ENCODE results near the gene CNTLN.

The CNTLN gene

GRCh38 chr9:17330097-17330496, 195.3 kb downstream of the CNTLN start:
- Histone ChIP-seq H3K4me3 (ENCODE audit: low read length, poor library complexity, severe bottlenecking) (no peak overlapping the region), H3K9me2 (replicated peaks; ENCODE audit: low read depth, low read length) (no peaks in the 10 kb centered on the region), H3F3A (ENCODE audit: low read depth) (no peaks in the 10 kb centered on the region), H3K4me1 (ENCODE audit: insufficient read depth, low read length, poor library complexity, severe bottlenecking) (no peaks in the 10 kb centered on the region), H3K4me2 (ENCODE audit: low read depth, low read length, poor library complexity, severe bottlenecking) (no peak overlapping the region), H2AFZ (ENCODE audit: low read length) (no peak overlapping the region), H3K79me2 (ENCODE audit: insufficient read depth, low read length) (no peaks in the 10 kb centered on the region), H3K9ac (ENCODE audit: low read depth, low read length, poor library complexity, severe bottlenecking) (no peak overlapping the region), H4K20me1 (ENCODE audit: insufficient read depth, low read length, poor library complexity, severe bottlenecking) (no peaks in the 10 kb centered on the region), H3K27me3 (ENCODE audit: insufficient read depth, low read length, poor library complexity, severe bottlenecking) (no peaks in the 10 kb centered on the region), H3K36me3 (ENCODE audit: insufficient read depth, low read length) (no peaks in the 10 kb centered on the region), H3K9me3 (ENCODE audit: insufficient read depth, low read depth, low read length) (no peaks in the 10 kb centered on the region)
- TF ChIP-seq CTCF (conservative IDR thresholded peaks at IDR 0.05; ENCODE audit: low read length) (no peak), EZH2phosphoT487 (IDR thresholded peaks at IDR 0.05; ENCODE audit: borderline replicate concordance) (no peak)

GRCh38 chr9:17332115-17332514, 197.3 kb downstream of the CNTLN start:
- no peaks in the 10 kb centered on the region for H3K79me2 ChIP-seq (ENCODE audit: insufficient read depth, low read length)
- H3F3A ChIP-seq (ENCODE audit: low read depth) = no peaks in the 10 kb centered on the region
- no peaks in the 10 kb centered on the region for H3K36me3 ChIP-seq (ENCODE audit: insufficient read depth, low read length)
- no peaks in the 10 kb centered on the region for H3K9me3 ChIP-seq (ENCODE audit: insufficient read depth, low read depth, low read length)
- H3K4me1 ChIP-seq (ENCODE audit: insufficient read depth, low read length, poor library complexity, severe bottlenecking) = no peaks in the 10 kb centered on the region
- H3K4me3 ChIP-seq (ENCODE audit: low read length, poor library complexity, severe bottlenecking) = no peak overlapping the region
- no peak for TF ChIP-seq EZH2phosphoT487 (IDR thresholded peaks at IDR 0.05; ENCODE audit: borderline replicate concordance)
- no peak for TF ChIP-seq CTCF (conservative IDR thresholded peaks at IDR 0.05; ENCODE audit: low read length)
- no peak overlapping the region for H3K9ac ChIP-seq (ENCODE audit: low read depth, low read length, poor library complexity, severe bottlenecking)
- H3K4me2 ChIP-seq (ENCODE audit: low read depth, low read length, poor library complexity, severe bottlenecking) = no peak overlapping the region
- H2AFZ ChIP-seq (ENCODE audit: low read length) = no peak overlapping the region
- H3K27me3 ChIP-seq (ENCODE audit: insufficient read depth, low read length, poor library complexity, severe bottlenecking) = no peaks in the 10 kb centered on the region
- H3K9me2 ChIP-seq (replicated peaks; ENCODE audit: low read depth, low read length) = no peaks in the 10 kb centered on the region
- no peaks in the 10 kb centered on the region for H4K20me1 ChIP-seq (ENCODE audit: insufficient read depth, low read length, poor library complexity, severe bottlenecking)

GRCh38 chr9:17339156-17339555, 204.3 kb downstream of the CNTLN start:
- no peak overlapping the region for H2AFZ ChIP-seq (ENCODE audit: low read length)
- H3K4me3 ChIP-seq (ENCODE audit: low read length, poor library complexity, severe bottlenecking) = no peak overlapping the region
- no peak overlapping the region for H3K4me2 ChIP-seq (ENCODE audit: low read depth, low read length, poor library complexity, severe bottlenecking)
- 0 out of 2 replicates have a peak, but pooled peaks cover 4% of the 10 kb centered on the region for H3K9me3 ChIP-seq (ENCODE audit: insufficient read depth, low read depth, low read length)
- H3K9me2 ChIP-seq (replicated peaks; ENCODE audit: low read depth, low read length) = no peaks in the 10 kb centered on the region
- 0 out of 2 replicates have a peak, but pooled peaks cover 3% of the 10 kb centered on the region for H3K36me3 ChIP-seq (ENCODE audit: insufficient read depth, low read length)
- no peaks in the 10 kb centered on the region for H4K20me1 ChIP-seq (ENCODE audit: insufficient read depth, low read length, poor library complexity, severe bottlenecking)
- TF ChIP-seq CTCF (conservative IDR thresholded peaks at IDR 0.05; ENCODE audit: low read length) (no peak), EZH2phosphoT487 (IDR thresholded peaks at IDR 0.05; ENCODE audit: borderline replicate concordance) (no peak)
- H3K27me3 ChIP-seq (ENCODE audit: insufficient read depth, low read length, poor library complexity, severe bottlenecking) = no peaks in the 10 kb centered on the region
- H3F3A ChIP-seq (ENCODE audit: low read depth) = no peaks in the 10 kb centered on the region
- H3K4me1 ChIP-seq (ENCODE audit: insufficient read depth, low read length, poor library complexity, severe bottlenecking) = no peaks in the 10 kb centered on the region
- H3K79me2 ChIP-seq (ENCODE audit: insufficient read depth, low read length) = no peaks in the 10 kb centered on the region
- H3K9ac ChIP-seq (ENCODE audit: low read depth, low read length, poor library complexity, severe bottlenecking) = no peak overlapping the region
